HG03457 (cell line): ENCODE data around the gene PLK1.
"Not testable (repeated sequence)": the region's sequence is repeated elsewhere in the genome, so short reads cannot be mapped to it uniquely, and the experiment has no call there.

Experiments used
- ATAC-seq: cut with Tn5 transposase; IDR thresholded peaks from one replicate; pipeline ENCODE4 v1.9.1; 2021; ENCODE audit warnings: moderate number of reproducible peaks; ENCODE audit not compliant: unreplicated experiment

Gene PLK1

DNA sequence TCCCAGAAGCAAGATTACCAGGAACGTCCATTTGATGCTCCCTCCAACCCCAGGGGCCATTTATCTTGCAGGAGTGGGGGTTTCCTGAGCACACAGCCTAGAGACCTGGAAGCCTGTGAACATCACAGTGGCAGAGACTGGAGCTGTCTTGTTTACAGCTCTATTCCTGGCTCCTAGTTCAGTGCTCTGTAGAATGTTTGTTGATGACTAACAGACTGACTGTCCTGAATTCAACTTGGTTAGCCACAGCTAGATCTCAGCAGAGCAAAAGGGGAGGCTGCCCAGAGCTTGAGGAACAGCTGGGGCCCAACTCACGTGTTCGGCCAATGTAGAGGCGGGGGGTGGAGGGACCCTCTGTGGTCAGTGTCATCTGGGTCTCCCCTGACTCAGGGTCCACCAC lies 27.8 kb downstream of the PLK1 start:
- no peak for ATAC-seq

GRCh38 chr16:23709536-23709935 lies 30.8 kb downstream of the PLK1 start:
- no peak for ATAC-seq

DNA sequence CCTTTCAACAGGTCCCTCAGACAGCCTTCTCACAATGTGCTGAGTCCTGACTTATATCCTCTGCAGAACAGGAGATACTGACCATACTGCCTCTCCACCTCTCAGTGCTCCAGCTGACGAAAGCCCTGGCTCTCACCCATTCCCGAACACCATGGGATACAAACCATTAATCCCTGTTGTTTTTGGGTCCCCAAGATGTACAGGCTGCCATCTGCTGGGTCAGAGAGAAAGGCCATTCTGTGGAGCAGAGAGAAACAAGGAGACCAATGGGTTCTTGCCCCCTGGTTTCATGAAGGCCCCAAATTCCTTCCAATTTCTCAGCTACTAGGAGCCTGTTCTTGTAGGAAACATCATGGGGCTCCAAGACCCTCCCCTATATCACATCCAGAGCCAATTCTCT lies 31.3 kb downstream of the PLK1 start:
- ATAC-seq = no peak

DNA sequence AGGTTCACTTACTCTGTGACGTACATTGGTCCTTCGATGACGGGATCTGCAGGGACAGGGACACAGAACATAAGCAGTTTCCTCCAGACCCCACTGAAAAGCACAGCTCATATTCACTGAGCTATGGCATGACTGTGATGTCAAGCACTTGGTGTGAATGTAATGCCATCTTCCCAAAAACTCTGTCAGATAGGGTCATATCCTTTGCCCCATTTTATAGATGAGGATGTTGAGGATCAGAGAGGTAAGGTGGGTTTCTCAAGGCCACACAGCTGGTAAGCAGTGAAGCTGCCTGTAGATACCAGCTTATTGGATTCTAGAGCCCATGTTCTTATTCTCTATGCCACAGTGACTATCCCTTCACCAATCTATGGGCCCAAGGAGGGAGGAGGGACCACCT lies 31.8 kb downstream of the PLK1 start:
- no peak for ATAC-seq

DNA sequence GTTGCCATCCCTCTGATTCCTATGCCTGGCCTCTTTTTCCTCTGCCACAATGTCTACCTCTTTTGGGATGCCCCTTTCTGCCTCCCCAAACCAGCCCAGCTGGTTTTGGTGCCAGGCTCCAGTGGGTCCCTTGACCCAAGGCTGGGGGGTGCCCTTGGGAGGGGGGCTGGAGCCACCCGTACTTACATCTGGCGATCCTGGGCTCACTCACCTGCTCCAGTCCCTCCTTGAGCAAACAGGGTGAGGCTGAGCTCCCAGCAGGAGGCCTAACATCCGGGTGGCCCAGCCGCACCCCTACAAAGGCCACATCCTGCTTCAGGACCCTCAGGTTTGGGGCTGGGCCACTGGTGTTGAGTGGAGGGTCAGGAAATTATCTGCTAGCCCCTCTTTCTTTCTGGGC lies 33.1 kb downstream of the PLK1 start:
- ATAC-seq = no peak

DNA sequence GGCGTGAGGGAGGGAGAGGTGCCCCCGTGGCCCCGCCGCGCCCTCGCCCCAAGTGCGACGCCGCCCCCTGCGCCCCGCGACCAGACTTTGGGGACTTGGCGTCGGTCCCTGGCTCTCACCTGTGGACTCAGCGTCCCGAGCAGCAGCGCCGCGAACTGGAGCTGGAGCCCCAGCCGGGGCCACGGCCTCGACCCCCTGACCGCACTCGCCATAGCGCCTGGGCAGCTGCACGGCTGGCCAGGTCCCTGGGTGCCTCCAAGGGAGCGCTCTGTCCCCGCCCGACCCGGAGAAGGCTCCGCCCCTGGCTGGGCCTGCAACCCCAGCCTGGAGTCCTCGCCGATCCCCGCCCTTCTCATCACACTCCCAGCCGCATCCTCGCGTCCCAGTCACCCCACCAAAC lies 34.3 kb downstream of the PLK1 start, which contains the start of gene ERN2:
ERN2 (minus strand) TSS at position 247 of the 400 bp plus-strand sequence; CDS start at position 212, 35 bp downstream.
- no peak for ATAC-seq

DNA sequence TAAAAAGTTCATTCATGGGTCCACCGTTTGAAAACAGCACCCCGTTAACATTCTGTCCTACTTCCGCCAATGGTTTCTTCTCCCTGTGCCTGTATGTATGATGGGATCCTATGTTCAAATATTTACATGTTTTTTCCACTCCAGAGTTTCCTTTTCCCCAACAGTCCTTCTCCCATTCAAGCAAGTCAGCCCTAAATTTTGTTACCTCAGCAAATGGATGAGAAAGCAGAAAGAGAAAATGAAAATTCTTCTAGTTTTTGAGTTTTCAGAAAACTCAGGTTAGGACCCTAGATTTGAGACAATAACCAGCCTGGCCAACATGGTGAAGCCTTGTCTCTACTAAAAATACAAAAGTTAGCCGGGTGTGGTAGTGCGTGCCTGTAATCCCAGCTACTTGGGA lies 37.8 kb downstream of the PLK1 start:
- no peak for ATAC-seq

- not testable (repeated sequence) for ATAC-seq
These were observed 44.0 kb downstream of the PLK1 start for GRCh38 chr16:23722613-23723240.

DNA sequence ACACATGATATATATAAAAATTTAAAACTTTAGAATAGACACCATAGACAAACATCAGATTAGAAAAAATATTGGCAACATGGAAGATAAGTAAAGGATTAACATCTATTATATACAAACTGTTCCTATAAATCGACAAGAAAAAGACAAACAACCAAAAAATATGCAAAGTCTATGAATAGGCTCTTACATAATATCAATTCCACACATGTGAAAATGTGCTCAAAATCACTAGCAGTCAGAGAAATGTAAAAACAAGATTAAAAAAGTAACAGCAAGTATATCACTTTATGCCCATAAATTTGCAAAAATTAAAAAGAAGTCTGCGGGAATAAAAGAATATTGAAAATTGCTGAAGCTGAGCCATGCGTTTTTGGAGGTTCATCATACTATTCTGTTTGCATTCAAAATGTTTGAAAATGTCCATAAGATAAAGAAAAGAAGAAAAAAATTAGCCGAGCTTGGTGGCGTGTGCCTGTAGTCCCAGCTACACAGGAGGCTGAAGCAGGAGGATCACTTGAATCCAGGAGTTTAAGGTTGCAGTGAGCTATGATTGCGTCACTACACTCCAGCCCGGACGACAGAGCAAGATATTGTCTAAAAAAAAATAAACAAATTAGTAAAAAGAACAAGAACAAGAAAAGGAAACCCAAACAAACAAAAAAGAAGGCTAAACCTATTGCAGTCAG lies 45.6 kb downstream of the PLK1 start:
- no peak for ATAC-seq

- ATAC-seq = no peak
These were observed 46.1 kb downstream of the PLK1 start for GRCh38 chr16:23724785-23725131.

DNA sequence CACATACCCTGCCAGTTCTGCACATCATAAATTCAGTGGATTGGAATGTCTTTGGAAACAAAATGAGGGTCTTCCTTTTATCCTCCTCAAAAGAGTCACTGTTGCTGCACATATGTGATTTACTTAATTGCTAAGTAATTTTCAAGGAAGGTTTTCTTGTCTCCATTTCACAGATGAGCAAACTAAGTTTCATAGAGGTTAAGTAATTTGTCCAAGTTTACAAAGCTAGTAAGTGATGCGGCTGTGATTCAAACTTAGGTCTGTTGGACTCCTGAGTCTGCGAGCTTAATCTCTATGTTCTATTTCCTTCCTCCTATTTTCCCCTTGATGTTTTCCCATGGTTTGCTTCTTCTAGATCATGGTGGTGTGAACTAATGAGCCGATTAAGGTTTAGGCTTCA lies 48.0 kb downstream of the PLK1 start:
- ATAC-seq = no peak

DNA sequence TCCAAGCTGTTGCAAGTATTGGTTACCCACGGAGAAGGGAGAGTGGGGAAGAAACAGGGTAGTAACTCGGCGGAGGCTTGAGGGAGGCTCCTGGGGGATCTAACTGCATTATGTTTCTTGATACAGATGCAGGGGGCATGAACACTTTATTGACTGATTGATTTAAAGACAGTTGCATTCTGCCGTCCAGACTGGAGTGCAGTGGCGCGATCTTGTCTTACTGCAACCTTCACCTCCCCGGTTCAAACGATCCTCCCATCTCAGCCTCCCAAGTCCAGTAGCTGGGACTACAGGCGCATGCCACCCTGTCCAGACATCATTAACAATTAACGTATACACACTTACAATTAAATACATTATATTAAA lies 49.4 kb downstream of the PLK1 start:
- no peak for ATAC-seq

- ATAC-seq = no peak
These were observed 51.1 kb downstream of the PLK1 start for GRCh38 chr16:23729503-23730424.

DNA sequence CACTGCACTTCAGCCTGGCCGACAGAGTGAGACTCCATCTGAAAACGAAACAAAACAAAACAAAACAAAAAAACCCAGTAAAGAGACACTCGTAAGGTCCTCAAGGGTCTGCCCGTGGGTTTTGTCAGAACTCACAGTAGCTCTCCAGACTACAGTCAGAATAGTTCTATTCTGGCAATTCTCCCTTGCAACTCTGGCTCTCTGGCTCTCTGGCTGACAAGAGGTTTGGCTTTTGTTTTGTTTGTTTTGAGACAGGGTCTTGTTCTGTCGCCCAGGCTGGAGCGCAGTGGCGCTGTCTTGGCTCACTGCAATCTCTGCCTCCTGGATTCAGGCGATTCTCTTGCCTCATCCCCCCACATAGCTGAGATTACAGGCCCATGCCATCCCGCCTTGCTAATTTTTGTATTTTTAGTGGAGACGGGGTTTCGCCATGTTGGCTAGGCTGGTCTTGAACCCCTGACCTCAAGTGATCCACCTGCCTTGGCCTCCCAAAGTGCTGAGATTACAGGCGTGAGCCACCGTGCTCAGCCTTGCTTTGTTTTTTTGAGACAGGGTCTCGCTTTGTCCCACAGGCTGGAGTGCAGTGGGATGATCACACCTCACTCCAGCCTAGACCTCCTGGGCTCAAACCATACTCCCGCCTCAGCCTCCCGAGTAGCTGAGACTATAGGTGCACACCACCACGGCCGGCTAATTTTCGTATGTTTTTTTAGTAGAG lies 55.6 kb downstream of the PLK1 start:
- ATAC-seq = no peak

DNA sequence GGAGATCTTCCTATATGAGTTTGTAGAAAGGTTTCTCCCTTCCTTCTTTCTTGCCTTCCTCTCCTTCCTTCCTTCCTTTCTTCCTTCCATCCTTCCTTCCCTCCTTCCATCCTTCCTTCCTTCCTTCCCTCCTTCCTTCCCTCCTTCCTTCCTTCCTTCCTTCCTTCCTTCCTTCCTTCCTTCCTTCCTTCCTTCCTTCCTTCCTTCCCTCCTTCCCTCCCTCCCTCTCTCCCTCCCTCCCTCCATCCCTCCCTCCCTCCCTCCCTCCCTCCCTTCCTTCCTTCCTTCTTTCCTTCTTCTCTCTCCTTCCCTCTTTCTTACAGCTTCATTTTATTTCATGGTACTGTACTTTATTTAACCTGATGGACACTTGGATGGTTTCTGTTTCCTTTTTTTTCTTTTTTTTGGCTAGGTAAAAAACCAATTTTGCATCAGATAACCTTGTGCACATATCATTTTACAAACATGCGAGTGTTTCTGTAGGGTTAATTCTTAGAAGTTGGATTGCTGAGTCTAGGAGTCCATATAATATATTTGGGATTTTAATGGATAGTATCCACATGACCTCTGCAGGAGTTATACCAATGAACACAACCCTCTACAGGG lies 58.8 kb downstream of the PLK1 start:
- not testable (repeated sequence) for ATAC-seq

DNA sequence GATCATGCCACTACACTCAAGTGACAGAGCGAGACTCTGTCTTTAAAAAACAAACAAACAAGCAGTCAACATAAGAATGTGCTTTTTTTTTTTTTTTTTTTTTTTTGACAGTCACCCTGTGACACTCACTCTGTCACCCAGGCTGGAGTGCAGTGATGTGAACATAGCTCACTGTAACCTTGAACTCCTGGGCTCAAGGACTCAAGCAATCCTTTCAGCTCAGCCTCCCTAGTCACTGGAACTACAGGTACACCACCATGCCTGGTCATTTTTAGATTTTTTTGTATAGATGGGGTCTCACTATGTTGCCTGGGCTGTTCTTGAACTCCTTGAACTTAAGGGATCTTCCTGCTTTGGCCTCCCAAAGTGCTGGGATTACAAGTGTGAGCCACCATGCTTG lies 60.8 kb downstream of the PLK1 start:
- no peak for ATAC-seq
